ENCODE data around the gene INHBC.

INHBC gene

GRCh38 chr12:57465747-57466505, 31.3 kb downstream of the INHBC start:
- Histone ChIP-seq H3K36me3 (ENCODE audit: control insufficient read depth, insufficient read depth, low read length) (no peaks in the 10 kb centered on the region), H3K27me3 (ENCODE audit: control insufficient read depth, insufficient read depth, low read length) (no peaks in the 10 kb centered on the region), H3K9ac (no peak overlapping the region), H3K79me2 (no peaks in the 10 kb centered on the region), H3K27ac (no peak overlapping the region), H3K9me3 (ENCODE audit: control insufficient read depth, low read length) (no peaks in the 10 kb centered on the region), H2AFZ (no peak overlapping the region), H3K4me2 (ENCODE audit: low read length) (no peak overlapping the region), H3K4me1 (peaks cover 2% of the 10 kb centered on the region), H3K4me3 (ENCODE audit: low read depth, low read length) (no peak overlapping the region)
- no peak for TF ChIP-seq CTCF (IDR thresholded peaks at IDR 0.05)

GRCh38 chr12:57467212-57467874, 32.8 kb downstream of the INHBC start:
- Histone ChIP-seq H2AFZ (no peak overlapping the region), H3K4me2 (ENCODE audit: low read length) (no peak overlapping the region), H3K9me3 (ENCODE audit: control insufficient read depth, low read length) (no peaks in the 10 kb centered on the region), H3K9ac (no peak overlapping the region), H3K79me2 (no peaks in the 10 kb centered on the region), H3K27ac (no peak overlapping the region), H3K36me3 (ENCODE audit: control insufficient read depth, insufficient read depth, low read length) (no peaks in the 10 kb centered on the region), H3K4me3 (ENCODE audit: low read depth, low read length) (no peak overlapping the region), H3K4me1 (no peaks in the 10 kb centered on the region), H3K27me3 (ENCODE audit: control insufficient read depth, insufficient read depth, low read length) (no peaks in the 10 kb centered on the region)
- no peak for TF ChIP-seq CTCF (IDR thresholded peaks at IDR 0.05)

GRCh38 chr12:57467915-57468314, 33.3 kb downstream of the INHBC start:
- Histone ChIP-seq H3K79me2 (no peaks in the 10 kb centered on the region), H3K36me3 (ENCODE audit: control insufficient read depth, insufficient read depth, low read length) (no peaks in the 10 kb centered on the region), H3K4me3 (ENCODE audit: low read depth, low read length) (no peak overlapping the region), H3K9me3 (ENCODE audit: control insufficient read depth, low read length) (no peaks in the 10 kb centered on the region), H3K27ac (no peak overlapping the region), H3K27me3 (ENCODE audit: control insufficient read depth, insufficient read depth, low read length) (no peaks in the 10 kb centered on the region), H3K4me2 (ENCODE audit: low read length) (no peak overlapping the region), H3K9ac (no peak overlapping the region), H3K4me1 (no peaks in the 10 kb centered on the region), H2AFZ (no peak overlapping the region)
- TF ChIP-seq CTCF (IDR thresholded peaks at IDR 0.05) = no peak

GRCh38 chr12:57469296-57470164, 34.9 kb downstream of the INHBC start:
- no peak for TF ChIP-seq CTCF (IDR thresholded peaks at IDR 0.05)
- H3K27me3 ChIP-seq (ENCODE audit: control insufficient read depth, insufficient read depth, low read length) = no peaks in the 10 kb centered on the region
- H2AFZ ChIP-seq = no peak overlapping the region
- no peak overlapping the region for H3K4me2 ChIP-seq (ENCODE audit: low read length)
- H3K27ac ChIP-seq = no peak overlapping the region
- no peaks in the 10 kb centered on the region for H3K9me3 ChIP-seq (ENCODE audit: control insufficient read depth, low read length)
- H3K79me2 ChIP-seq = no peaks in the 10 kb centered on the region
- H3K9ac ChIP-seq = no peak overlapping the region
- no peak overlapping the region for H3K4me3 ChIP-seq (ENCODE audit: low read depth, low read length)
- no peaks in the 10 kb centered on the region for H3K36me3 ChIP-seq (ENCODE audit: control insufficient read depth, insufficient read depth, low read length)
- peaks cover 2% of the 10 kb centered on the region for H3K4me1 ChIP-seq
